Keratinocyte (primary cell): Measurements from ENCODE around the gene MMD.

ENCODE experiments used
- CTCF ChIP-seq, 3 experiments: IDR thresholded peaks in 1 of 3; conservative IDR thresholded peaks in 1 of 3; optimal IDR thresholded peaks in 1 of 3; 2 replicates in 2 of 3; 3 replicates in 1 of 3; pipeline versions ENCODE3 to v1.5.1; 2011; ENCODE audit warnings: low read length in 3 of 3, mild to moderate bottlenecking in 3 of 3, moderate library complexity in 2 of 3, control low read depth in 1 of 3, inconsistent platforms in 1 of 3; ENCODE audit not compliant: insufficient read depth in 2 of 3; ENCODE audit errors: extremely low read depth in 1 of 3
- EZH2 ChIP-seq: IDR thresholded peaks from one replicate; pipeline ENCODE4 v1.6.1; 2012; ENCODE audit warnings: inconsistent platforms, mild to moderate bottlenecking, low read length, moderate library complexity

GRCh38 chr17:55433029-55433628 lies 11.5 kb upstream of the MMD start:
- TF ChIP-seq EZH2 (no peak), CTCF (optimal IDR thresholded peaks at IDR 0.05 in 1 of 3, IDR thresholded peaks at IDR 0.05 in 1 of 3, conservative IDR thresholded peaks at IDR 0.05 in 1 of 3; ENCODE audit: extremely low read depth in 1 of 3, insufficient read depth in 2 of 3, low read length in 3 of 3) (no peak)
